Left ventricle myocardium inferior (tissue), 1 donor: ENCODE data around the gene VPS39. TPM values are rescaled to one million over a fixed set of nuclear protein-coding genes. Genes with fewer than 3 reads are reported as not detected.
A peak's percentile ranks its signal among the peaks of the same experiment; 100 is the strongest.

ENCODE experiments used
- DNase-seq: peaks from one replicate; pipeline ENCODE4 v3.0.0-alpha.2; 2020
- H3K27ac ChIP-seq: fragments of 200-600 bp; replicated peaks from 2 replicates; pipeline ENCODE4 v1.8.0; 2021
- H3K27me3 ChIP-seq: fragments of 200-600 bp; 2 replicates; pipeline ENCODE4 v1.8.0; 2021; ENCODE audit warnings: low read depth
- H3K36me3 ChIP-seq: fragments of 200-600 bp; 2 replicates; pipeline ENCODE4 v1.8.0; 2021
- H3K4me1 ChIP-seq: fragments of 200-600 bp; 2 replicates; pipeline ENCODE4 v1.8.0; 2021
- H3K4me3 ChIP-seq: fragments of 200-600 bp; 2 replicates; pipeline ENCODE4 v1.8.0; 2021; ENCODE audit warnings: mild to moderate bottlenecking, moderate library complexity
- H3K9me3 ChIP-seq: fragments of 200-600 bp; replicated peaks from 2 replicates; pipeline ENCODE4 v1.8.0; 2021
- CTCF ChIP-seq: fragments of 200-600 bp; IDR thresholded peaks from 2 replicates; pipeline ENCODE4 v1.8.0; 2021; ENCODE audit warnings: antibody characterized with exemption, mild to moderate bottlenecking, borderline replicate concordance
- intact Hi-C: fragments of 100-400 bp; cut with micrococcal nuclease; formaldehyde crosslinking; loops from one replicate; pipeline ENCODE4 v1.11.0; 2022
- total RNA-seq: library from RNA; stranded (reverse); fragmentation: NEBNext Ultra II Directional; extraction: Animal tissue kit (Norgen Biotek cat#: 25700); gene quantifications from one replicate; pipeline ENCODE4 v1.2.1, GENCODE V29; 2021
- donor health status: DM: no; HTN: yes; CAD: no; lungs with severe emphysema.

VPS39 gene
- total RNA-seq, 1 donor from 2014 or later: 49.2 TPM

DNA sequence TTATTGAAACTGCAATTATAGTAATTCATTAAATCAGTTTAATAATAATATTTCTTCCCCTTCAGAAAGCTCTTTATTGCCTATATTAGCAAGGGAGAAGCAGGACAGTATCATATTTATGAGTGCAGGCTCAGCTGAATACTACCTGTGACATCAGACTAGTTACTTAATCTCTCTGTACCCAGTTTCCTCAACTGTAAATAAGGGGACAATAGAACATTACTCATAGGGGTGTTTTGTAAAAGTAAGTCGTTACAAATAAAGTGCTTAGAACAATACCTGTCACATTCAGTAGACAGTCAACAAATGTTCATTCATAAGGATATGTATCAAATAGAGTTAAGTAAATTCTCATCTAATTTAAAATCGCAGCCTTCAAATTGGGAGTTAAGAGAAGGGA lies 12.1 kb upstream of the VPS39 start:
- Histone ChIP-seq H3K4me3 (no peak overlapping the region), H3K4me1 (peaks cover 7% of the 10 kb centered on the region), H3K27ac (no peak overlapping the region), H3K9me3 (no peaks in the 10 kb centered on the region), H3K27me3 (no peaks in the 10 kb centered on the region), H3K36me3 (peaks cover 83% of the 10 kb centered on the region)
- TF ChIP-seq CTCF: no peak
- intact Hi-C loops: no loop called here
- DNase-seq: no peak

DNA sequence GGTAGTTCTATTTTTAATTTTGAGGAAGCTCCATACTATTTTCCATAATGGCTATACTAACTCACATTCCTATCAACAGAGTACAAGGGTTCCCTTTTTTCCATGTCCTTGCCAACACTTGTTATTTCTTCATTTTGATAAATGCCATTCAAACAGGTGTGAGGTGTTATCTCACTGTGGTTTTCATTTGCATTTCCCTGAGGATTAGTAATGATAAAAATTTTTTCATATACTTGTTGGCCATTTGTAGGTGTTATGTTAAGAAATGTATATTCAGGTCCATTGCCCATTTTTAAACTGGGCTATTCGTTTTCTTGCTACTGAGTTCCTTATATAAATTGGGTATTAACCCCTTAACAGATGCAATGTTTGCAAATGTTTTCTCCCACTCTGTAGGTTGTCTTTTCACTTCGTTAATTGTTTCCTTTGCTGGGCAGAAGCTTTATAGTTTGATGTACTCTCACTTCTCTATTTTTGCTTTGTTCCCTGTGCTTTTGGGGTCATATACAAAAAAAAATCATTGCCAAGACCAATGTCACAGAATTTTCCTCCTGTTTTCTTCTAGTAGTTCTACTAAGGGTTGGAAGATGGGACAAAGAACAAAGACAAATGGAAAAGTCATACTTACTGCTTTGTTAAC lies 11.0 kb upstream of the VPS39 start:
- Histone ChIP-seq H3K4me1 (peaks cover 7% of the 10 kb centered on the region), H3K36me3 (peaks cover 72% of the 10 kb centered on the region), H3K4me3 (no peak overlapping the region), H3K27me3 (no peaks in the 10 kb centered on the region), H3K9me3 (no peaks in the 10 kb centered on the region), H3K27ac (no peak overlapping the region)
- intact Hi-C loops: no loop called here
- no peak for DNase-seq
- no peak for TF ChIP-seq CTCF

- Histone ChIP-seq H3K36me3 (peaks cover 68% of the 10 kb centered on the region), H3K27me3 (no peaks in the 10 kb centered on the region), H3K4me1 (peaks cover 7% of the 10 kb centered on the region), H3K4me3 (no peak overlapping the region), H3K9me3 (no peaks in the 10 kb centered on the region), H3K27ac (no peak overlapping the region)
- no peak for DNase-seq
- intact Hi-C loops: no loop called here
- TF ChIP-seq CTCF: no peak
These were observed 9.5 kb upstream of the VPS39 start for GRCh38 chr15:42217568-42217967.

GRCh38 chr15:42215913-42216829 lies 8.1 kb upstream of the VPS39 start:
- peaks cover 7% of the 10 kb centered on the region for H3K4me1 ChIP-seq
- peak overlapping the region; percentile 36 for H3K27ac ChIP-seq
- H3K4me3 ChIP-seq: no peak overlapping the region
- DNase-seq: no peak
- H3K9me3 ChIP-seq: no peaks in the 10 kb centered on the region
- intact Hi-C loops: no loop called here
- H3K27me3 ChIP-seq: no peaks in the 10 kb centered on the region
- peaks cover 70% of the 10 kb centered on the region for H3K36me3 ChIP-seq
- TF ChIP-seq CTCF: peak; percentile 44

- DNase-seq: no peak
- peaks cover 72% of the 10 kb centered on the region for H3K36me3 ChIP-seq
- no peak overlapping the region for H3K27ac ChIP-seq
- peaks cover 7% of the 10 kb centered on the region for H3K4me1 ChIP-seq
- intact Hi-C loops: no loop called here
- H3K9me3 ChIP-seq: no peaks in the 10 kb centered on the region
- H3K4me3 ChIP-seq: no peak overlapping the region
- H3K27me3 ChIP-seq: no peaks in the 10 kb centered on the region
- no peak for TF ChIP-seq CTCF
These were observed 6.5 kb upstream of the VPS39 start for GRCh38 chr15:42214600-42214999.
